NCI-H1048 (cell line): ENCODE data around the gene ZNF205.
"Not testable (repeated sequence)": the region's sequence is repeated elsewhere in the genome, so short reads cannot be mapped to it uniquely, and the experiment has no call there.

Experiments used
- DNase-seq: peaks from one replicate; lab custom pipeline; 2025; lab: John Stamatoyannopoulos, UW

Gene ZNF205

DNA sequence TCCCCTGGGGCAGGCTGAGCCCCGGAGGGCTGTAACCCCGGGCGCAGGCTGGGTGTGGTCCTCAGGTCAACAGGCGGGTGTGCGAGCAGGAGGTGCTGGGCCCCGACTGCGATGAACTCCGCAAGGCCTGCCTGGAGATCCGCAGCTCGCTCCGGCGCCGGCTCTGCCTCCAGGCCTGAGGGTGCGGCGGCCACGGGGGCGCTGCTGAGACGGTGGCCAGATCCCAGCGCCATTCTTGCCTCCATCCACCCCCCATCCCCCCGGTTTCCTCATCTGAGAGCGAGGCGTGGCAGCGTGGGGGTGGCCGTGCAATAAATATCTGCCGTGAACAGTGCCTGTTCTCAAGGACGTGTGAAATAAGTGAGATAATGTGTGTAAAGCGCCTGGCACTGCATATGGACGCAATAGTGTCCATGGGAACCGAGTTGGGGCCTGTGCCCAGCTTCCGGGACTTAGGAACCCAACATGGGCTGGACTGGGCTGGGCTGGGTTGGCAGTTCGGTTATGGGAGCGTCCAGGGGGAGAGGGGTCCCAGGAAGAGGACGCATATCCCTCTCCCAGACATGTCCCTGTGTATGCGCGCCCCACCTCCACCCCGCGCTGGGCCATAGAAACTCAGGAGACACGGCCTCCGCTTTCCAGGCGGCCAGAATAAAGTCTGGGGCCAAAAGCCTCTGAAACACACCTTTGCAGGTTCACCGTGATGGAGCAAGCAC is 37.4 kb downstream of the ZNF205 start:
- DNase-seq, result no peak

GRCh38 chr16:3150346-3151218 is 38.2 kb downstream of the ZNF205 start:
- DNase-seq, result peak; percentile 49

- DNase-seq, result no peak
Observed at GRCh38 chr16:3152027-3152276, 39.6 kb downstream of the ZNF205 start.

DNA sequence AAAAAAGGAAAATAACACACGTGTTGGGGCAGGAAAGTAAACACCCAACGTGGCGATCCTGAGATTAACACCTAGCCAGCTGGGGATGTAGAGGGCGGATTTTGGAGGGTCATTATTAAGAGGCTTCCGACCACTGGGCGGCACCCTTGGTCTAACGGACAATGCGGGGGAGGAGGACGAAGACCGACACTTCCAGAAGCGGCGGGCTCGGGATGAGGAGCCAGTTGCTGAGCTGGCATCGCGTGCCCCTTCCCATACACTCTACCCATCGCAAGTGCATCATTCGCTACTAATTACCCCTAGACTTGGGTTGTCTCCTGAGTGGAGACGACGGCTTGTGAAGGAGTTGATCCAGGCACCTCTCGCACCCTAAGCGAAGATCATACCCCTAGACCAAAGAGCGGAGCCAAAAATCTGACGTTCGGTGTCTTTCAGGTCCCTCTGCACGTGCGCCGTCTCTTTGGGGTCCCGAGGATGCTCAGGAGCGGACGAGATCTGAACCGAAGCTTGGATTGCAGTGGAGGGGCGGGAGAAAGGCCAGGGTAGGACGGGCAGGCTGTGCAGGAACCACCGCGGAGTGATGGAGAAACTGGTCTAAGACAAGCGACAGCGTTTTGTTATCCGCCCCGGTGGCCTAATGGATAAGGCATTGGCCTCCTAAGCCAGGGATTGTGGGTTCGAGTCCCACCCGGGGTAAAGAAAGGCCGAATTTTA is 40.0 kb downstream of the ZNF205 start:
- peak; percentile 8 for DNase-seq

GRCh38 chr16:3152991-3153368 is 40.6 kb downstream of the ZNF205 start:
- DNase-seq, result no peak

DNA sequence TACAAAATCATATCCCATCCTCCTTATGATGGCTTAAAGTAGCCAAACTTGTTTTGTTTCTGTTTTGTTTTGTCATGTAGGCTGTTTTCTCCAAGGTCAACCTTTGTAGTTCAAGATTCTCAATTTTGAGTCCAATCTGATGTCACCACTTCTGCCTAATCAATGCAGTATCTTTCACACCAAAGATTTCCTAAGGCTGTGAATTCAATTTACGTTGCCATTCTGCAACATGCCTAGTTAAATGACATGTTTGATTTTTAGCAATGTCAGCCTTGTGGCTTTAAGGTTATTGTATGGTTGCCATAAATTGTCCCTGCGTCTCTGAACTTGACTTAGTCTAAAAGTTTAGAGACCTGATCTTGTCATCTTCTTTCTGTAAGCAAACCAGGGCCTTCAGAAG is 42.8 kb downstream of the ZNF205 start:
- DNase-seq, result no peak

DNA sequence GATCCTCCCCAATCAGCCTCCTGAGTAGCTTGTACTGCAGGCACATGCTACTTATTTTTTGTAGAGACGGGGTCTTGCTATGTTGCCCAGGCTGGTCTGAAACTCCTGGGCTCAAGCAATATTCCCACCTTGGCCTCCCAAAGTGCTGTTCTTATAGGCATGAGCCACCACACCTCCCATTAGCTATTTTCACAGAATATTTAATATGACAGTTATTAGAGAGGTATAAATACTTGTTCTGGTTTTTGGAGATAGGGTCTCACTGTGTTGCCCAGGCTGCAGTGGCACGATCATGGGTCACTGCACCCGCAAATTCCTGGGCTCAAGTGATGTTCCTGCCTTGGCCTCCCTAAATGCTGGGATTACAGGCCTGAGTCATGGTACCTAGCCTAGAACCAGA is 43.6 kb downstream of the ZNF205 start:
- DNase-seq, result no peak

- no peak for DNase-seq
Observed at GRCh38 chr16:3157229-3158025, 45.0 kb downstream of the ZNF205 start.

GRCh38 chr16:3158026-3158509 is 45.7 kb downstream of the ZNF205 start:
- DNase-seq, result no peak

GRCh38 chr16:3158510-3159314 is 46.3 kb downstream of the ZNF205 start:
- DNase-seq, result peak; percentile 46

DNA sequence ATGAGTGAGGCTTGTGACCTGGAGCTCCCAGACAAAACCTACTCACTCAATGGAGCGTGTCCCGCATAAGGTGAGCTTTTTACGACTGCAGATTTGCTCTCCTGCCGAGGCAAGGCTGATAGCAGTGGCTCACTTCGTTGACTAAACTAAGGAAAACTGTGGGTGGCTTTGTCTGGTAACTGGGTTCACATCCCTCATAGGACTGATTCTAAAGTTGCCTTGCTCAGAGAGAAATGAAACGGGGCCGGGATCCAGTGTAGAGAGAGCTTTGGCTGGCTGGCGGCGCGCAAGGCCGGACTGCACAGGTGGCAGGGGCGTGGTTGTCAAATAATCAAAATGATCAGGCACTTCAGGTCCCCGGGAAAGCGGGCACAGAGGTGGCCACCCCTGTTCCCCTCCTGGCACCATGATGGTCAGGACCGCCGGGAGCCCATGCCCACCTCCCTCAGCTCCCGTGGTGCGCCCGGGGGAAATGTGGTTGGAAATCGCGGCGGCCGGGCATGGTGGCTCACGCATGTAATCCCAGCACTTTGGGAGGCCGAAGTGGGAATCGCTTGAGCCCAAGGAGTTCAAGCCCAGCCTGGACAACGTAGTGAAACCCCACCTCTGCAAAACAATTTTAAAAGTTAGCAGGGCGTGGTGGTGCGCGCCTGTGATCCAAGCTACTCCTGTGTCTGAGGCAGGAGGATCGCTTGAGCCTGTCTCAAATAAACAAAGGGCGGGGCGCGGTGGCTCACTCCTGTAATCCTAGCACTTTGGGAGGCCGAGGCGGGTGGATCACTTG is 49.0 kb downstream of the ZNF205 start:
- no peak for DNase-seq

- no peak for DNase-seq
Observed at GRCh38 chr16:3164121-3164991, 52.0 kb downstream of the ZNF205 start.

DNA sequence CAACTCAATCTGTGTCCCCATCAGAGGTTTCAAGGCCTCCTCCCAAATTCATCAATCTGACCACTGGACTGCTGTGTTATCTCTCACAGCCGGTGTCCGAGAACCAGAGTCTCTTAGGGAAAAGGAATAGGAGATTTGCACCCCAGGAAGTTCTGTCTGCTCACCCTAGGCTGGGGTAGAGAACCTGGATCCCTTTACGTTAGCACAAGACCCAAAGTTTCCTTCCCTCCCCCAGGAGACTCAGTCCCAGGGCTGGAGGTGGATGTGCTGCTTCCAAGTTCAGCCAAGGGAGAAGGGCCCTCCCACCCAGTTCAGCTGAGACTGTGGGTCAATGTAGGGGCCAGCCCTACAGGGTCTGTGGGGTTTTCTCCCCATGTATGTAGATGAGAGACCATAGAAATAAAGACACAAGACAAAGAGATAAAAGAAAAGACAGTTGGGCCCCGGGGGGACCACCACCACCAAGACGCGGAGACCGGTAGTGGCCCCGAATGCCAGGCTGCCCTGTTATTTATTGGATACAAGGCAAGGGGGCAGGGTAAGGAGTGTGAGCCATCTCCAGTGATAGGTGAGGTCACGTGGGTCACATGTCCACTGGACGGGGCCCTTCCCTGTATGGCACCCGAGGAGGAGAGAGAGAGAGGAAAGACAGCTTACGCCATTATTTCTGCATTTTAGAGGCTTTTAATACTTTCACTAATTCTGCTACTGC is 52.9 kb downstream of the ZNF205 start:
- no peak for DNase-seq

DNA sequence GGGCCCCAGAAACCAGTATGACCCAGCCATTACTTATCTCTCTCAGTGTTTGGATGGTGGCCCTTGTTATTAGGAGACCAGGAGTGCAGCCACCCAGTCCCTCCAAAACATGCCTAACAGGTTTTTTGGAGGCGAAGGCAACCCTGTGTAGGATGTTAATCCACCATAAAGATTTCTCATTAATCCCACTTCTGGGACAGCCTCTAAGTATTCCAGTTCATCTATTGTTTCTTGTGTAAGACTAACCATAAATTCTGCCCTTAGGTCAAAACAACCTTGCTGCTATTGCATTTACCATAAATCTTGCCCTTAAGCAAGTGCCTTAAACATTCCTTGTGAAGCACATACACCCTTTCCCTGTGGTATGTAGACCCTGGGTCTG is 54.1 kb downstream of the ZNF205 start:
- DNase-seq, result no peak

DNA sequence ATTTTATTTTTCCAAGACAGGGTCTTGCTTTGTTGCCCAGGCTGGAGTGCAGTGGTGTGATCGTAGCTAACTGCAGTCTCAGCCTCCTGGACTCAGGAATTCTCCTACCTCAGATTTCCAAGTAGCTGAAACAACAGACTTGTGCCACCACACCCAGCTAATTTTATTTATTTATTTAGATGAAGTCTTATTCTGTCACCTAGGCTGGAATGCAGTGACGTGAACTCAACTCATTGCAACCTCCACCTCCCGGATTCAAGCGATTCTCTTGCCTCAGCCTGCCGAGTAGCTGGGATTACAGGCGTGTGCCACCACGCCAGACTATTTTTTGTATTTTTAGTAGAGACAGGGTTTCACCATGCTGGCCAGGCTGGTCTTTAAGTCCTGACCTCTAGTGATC is 56.3 kb downstream of the ZNF205 start:
- DNase-seq, result not testable (repeated sequence)
